Gastroesophageal sphincter (tissue), 3 donors: Measurements from ENCODE around the gene ACAT2.

Source experiments
- POLR2AphosphoS5 ChIP-seq: sonication (generic); formaldehyde crosslinking; IDR thresholded peaks from one replicate; pipeline ENCODE4 v1.6.1; 2017; ENCODE audit warnings: antibody characterized with exemption
- TF ChIP-seq, protein P1 (sequence below), 4 experiments: fragments of 200-600 bp in 2 of 4; fragments of 450-650 bp in 2 of 4; sonication (generic) in 1 of 4; IDR thresholded peaks; one replicate each; pipeline ENCODE4 v1.5.1; 2017 to 2019; ENCODE audit warnings: antibody characterized with exemption in 4 of 4, mild to moderate bottlenecking in 2 of 4, moderate library complexity in 2 of 4

DNA sequence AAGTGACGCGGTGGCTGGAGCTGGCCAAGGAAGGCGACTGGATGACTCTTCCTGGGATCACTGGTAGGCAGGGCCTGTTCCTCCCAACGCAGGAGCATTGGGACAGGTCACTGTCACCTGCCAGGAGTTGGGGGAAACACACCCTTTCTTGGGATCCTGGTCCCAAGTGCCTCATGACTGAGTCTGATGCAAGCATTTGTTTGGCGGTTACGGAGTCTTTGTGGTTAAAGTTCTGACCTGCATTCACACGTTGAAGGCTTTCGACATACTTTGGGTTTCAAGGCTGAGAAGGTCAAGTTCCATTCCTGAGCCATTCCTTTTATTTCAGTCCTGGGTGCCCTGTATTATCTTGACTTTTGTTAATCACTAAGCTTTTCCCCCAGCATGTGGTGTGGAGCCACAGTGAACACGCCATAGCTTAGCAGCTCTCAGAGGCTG is 44.2 kb downstream of the ACAT2 start:
- TF ChIP-seq POLR2AphosphoS5 = no peak
- TF ChIP-seq, protein P1, sequence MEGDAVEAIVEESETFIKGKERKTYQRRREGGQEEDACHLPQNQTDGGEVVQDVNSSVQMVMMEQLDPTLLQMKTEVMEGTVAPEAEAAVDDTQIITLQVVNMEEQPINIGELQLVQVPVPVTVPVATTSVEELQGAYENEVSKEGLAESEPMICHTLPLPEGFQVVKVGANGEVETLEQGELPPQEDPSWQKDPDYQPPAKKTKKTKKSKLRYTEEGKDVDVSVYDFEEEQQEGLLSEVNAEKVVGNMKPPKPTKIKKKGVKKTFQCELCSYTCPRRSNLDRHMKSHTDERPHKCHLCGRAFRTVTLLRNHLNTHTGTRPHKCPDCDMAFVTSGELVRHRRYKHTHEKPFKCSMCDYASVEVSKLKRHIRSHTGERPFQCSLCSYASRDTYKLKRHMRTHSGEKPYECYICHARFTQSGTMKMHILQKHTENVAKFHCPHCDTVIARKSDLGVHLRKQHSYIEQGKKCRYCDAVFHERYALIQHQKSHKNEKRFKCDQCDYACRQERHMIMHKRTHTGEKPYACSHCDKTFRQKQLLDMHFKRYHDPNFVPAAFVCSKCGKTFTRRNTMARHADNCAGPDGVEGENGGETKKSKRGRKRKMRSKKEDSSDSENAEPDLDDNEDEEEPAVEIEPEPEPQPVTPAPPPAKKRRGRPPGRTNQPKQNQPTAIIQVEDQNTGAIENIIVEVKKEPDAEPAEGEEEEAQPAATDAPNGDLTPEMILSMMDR (IDR thresholded peaks at IDR 0.05) = no peak
